Skin epidermis (tissue), 12 donors: ENCODE data around the gene FADD.

Source experiments
- H3K27ac ChIP-seq, 21 experiments: fragments of 200-600 bp; sonication (generic) in 11 of 21; one replicate each; pipeline ENCODE4 v1.5.0; 2020; ENCODE audit warnings: mild to moderate bottlenecking in 3 of 21, inconsistent platforms in 2 of 21, moderate library complexity in 2 of 21
- H3K4me3 ChIP-seq, 7 experiments: fragments of 200-600 bp; sonication (generic) in 2 of 7; one replicate each; pipeline ENCODE4 v1.5.0; 2020; ENCODE audit warnings: inconsistent platforms in 2 of 7, mild to moderate bottlenecking in 2 of 7, moderate library complexity in 1 of 7

FADD gene

GRCh38 chr11:70255477-70256116, 52.5 kb downstream of the FADD start:
- no peak overlapping the region for H3K4me3 ChIP-seq
- no peak overlapping the region for H3K27ac ChIP-seq
